A549 (cell line): ENCODE data around the gene PLAC1. TPM values are rescaled to one million over a fixed set of nuclear protein-coding genes. Genes with fewer than 3 reads are reported as not detected.

ENCODE experiments used
- ATAC-seq, 2 experiments: fragments of 200-7000 bp in 1 of 2; fragments of >200 bp in 1 of 2; cut with Nextera tagmentation in 1 of 2; cut with Tn5 transposase in 1 of 2; 3 replicates each; pipeline versions ENCODE4 v1.8.0 to v1.9.1; 2018 to 2020; ENCODE audit warnings: mild to moderate bottlenecking in 1 of 2, moderate library complexity in 1 of 2
- CTCF ChIA-PET: fragments of 300-600 bp; sonication (Branson Sonifier 250); formaldehyde crosslinking; extraction: SDS; loops from one replicate; lab custom pipeline; 2021; ENCODE audit warnings: antibody characterized with exemption, inconsistent platforms; lab: Yijun Ruan, JAX
- POLR2A ChIA-PET: fragments of 350-600 bp; formaldehyde crosslinking; extraction: SDS; loops from one replicate; lab custom pipeline; 2021; ENCODE audit warnings: antibody characterized with exemption, inconsistent platforms; lab: Yijun Ruan, JAX
- DNase-seq, 2 experiments: peaks; one replicate each; pipeline versions ENCODE4 v3.0.0 to v3.0.0-alpha.2; 2011 to 2016; ENCODE audit warnings: low read depth in 1 of 2, low spot score in 1 of 2
- FAIRE-seq: peaks from 2 replicates; lab custom pipeline; 2011; peaks lifted over from hg19 to GRCh38; lab: Jason Lieb, UNC
- H3K27ac ChIP-seq, 2 experiments: fragments of >200 bp; sonication (Bioruptor Twin); formaldehyde crosslinking; 3 replicates each; pipeline ENCODE4 v1.5.1; 2016 to 2017
- H3K4me1 ChIP-seq: fragments of >200 bp; sonication (Bioruptor Twin); formaldehyde crosslinking; 3 replicates; pipeline ENCODE4 v1.6.1; 2016
- H3K4me2 ChIP-seq: fragments of >200 bp; sonication (Bioruptor Twin); formaldehyde crosslinking; 3 replicates; pipeline ENCODE4 v1.6.1; 2016
- H3K4me3 ChIP-seq: fragments of >200 bp; sonication (Bioruptor Twin); formaldehyde crosslinking; 3 replicates; pipeline ENCODE4 v1.5.1; 2016
- H3K9me3 ChIP-seq: fragments of >200 bp; sonication (Bioruptor Twin); formaldehyde crosslinking; 3 replicates; pipeline ENCODE4 v1.6.1; 2016
- ATOH8 ChIP-seq: fragments of 250-450 bp; sonication (Bioruptor Pico); IDR thresholded peaks from 2 replicates; pipeline ENCODE4 v1.5.0; 2020; ENCODE audit warnings: low read depth, mild to moderate bottlenecking, moderate library complexity
- BHLHE40 ChIP-seq: IDR thresholded peaks from 2 replicates; pipeline ENCODE4 v1.6.1; 2012; ENCODE audit warnings: low read depth, low read length, inconsistent platforms
- CEBPB ChIP-seq, 2 experiments: fragments of >200 bp in 1 of 2; sonication (Bioruptor Twin) in 1 of 2; formaldehyde crosslinking in 1 of 2; IDR thresholded peaks; 2 replicates each; pipeline ENCODE4 v1.6.1; 2012 to 2016
- EHMT2 ChIP-seq: fragments of 200-600 bp; sonication (generic); IDR thresholded peaks from 2 replicates; pipeline ENCODE4 v1.6.1; 2016; ENCODE audit warnings: antibody characterized with exemption, low read depth, mild to moderate bottlenecking, moderate library complexity
- EP300 ChIP-seq, 2 experiments: fragments of >200 bp; sonication (Bioruptor Twin); formaldehyde crosslinking; IDR thresholded peaks; 2 replicates in 1 of 2; 3 replicates in 1 of 2; pipeline ENCODE4 v1.6.1; 2016 to 2017
- ESRRA ChIP-seq: fragments of 150-350 bp; IDR thresholded peaks from 2 replicates; pipeline ENCODE4 v1.6.1; 2014; ENCODE audit warnings: mild to moderate bottlenecking, low read length, borderline replicate concordance
- FOSL2 ChIP-seq, 2 experiments: fragments of 450-650 bp in 1 of 2; fragments of >200 bp in 1 of 2; sonication (Bioruptor Twin) in 1 of 2; formaldehyde crosslinking; IDR thresholded peaks; 2 replicates each; pipeline versions ENCODE4 v1.5.0 to v1.6.1; 2016 to 2020; ENCODE audit warnings: mild to moderate bottlenecking in 1 of 2, moderate library complexity in 1 of 2
- FOXS1 ChIP-seq: fragments of 250-450 bp; sonication (Bioruptor Pico); IDR thresholded peaks from 2 replicates; pipeline ENCODE4 v1.5.0; 2020; ENCODE audit warnings: mild to moderate bottlenecking, moderate library complexity
- HEYL ChIP-seq: fragments of 250-450 bp; sonication (Bioruptor Pico); IDR thresholded peaks from 2 replicates; pipeline ENCODE4 v1.8.0; 2021; ENCODE audit warnings: mild to moderate bottlenecking, moderate library complexity
- HOXA7 ChIP-seq: fragments of 250-450 bp; sonication (Bioruptor Pico); IDR thresholded peaks from 2 replicates; pipeline ENCODE4 v1.5.0; 2020; ENCODE audit warnings: mild to moderate bottlenecking, moderate library complexity
- JUN ChIP-seq, 2 experiments: fragments of >200 bp; sonication (Bioruptor Twin); formaldehyde crosslinking; IDR thresholded peaks; 2 replicates in 1 of 2; 3 replicates in 1 of 2; pipeline ENCODE4 v1.6.1; 2016 to 2017
- JUNB ChIP-seq: fragments of >200 bp; sonication (Bioruptor Twin); formaldehyde crosslinking; IDR thresholded peaks from 2 replicates; pipeline ENCODE4 v1.6.1; 2016
- KDM1A ChIP-seq: fragments of 200-600 bp; sonication (generic); IDR thresholded peaks from 2 replicates; pipeline ENCODE4 v1.6.1; 2016; ENCODE audit warnings: low read depth, mild to moderate bottlenecking
- KDM5A ChIP-seq: fragments of 200-600 bp; sonication (generic); IDR thresholded peaks from 2 replicates; pipeline ENCODE4 v1.6.1; 2016; ENCODE audit warnings: antibody characterized with exemption, mild to moderate bottlenecking
- MAX ChIP-seq: IDR thresholded peaks from 2 replicates; pipeline ENCODE4 v1.6.1; 2012
- MAZ ChIP-seq: fragments of 150-350 bp; IDR thresholded peaks from 2 replicates; pipeline ENCODE4 v1.6.1; 2014; ENCODE audit warnings: antibody characterized with exemption, low read depth, low read length, borderline replicate concordance
- NFE2L2 ChIP-seq: fragments of 150-350 bp; conservative IDR thresholded peaks from 2 replicates; pipeline ENCODE4 v1.6.1; 2014; ENCODE audit warnings: low read length
- PBX3 ChIP-seq: IDR thresholded peaks from 2 replicates; pipeline ENCODE4 v1.6.1; 2012
- PHF8 ChIP-seq: fragments of 200-600 bp; sonication (generic); IDR thresholded peaks from 2 replicates; pipeline ENCODE4 v1.6.1; 2016; ENCODE audit warnings: low read depth, mild to moderate bottlenecking, antibody characterized with exemption, moderate library complexity, borderline replicate concordance
- POLR2A ChIP-seq: IDR thresholded peaks from 2 replicates; pipeline ENCODE4 v1.6.1; 2012; ENCODE audit warnings: mild to moderate bottlenecking, low read length
- RAD21 ChIP-seq, 2 experiments: fragments of >200 bp in 1 of 2; sonication (Bioruptor Twin) in 1 of 2; formaldehyde crosslinking in 1 of 2; IDR thresholded peaks in 1 of 2; conservative IDR thresholded peaks in 1 of 2; 2 replicates in 1 of 2; 3 replicates in 1 of 2; pipeline ENCODE4 v1.6.1; 2012 to 2018; ENCODE audit warnings: inconsistent platforms in 1 of 2
- RARB ChIP-seq: fragments of 250-450 bp; sonication (Bioruptor Pico); IDR thresholded peaks from 2 replicates; pipeline ENCODE4 v1.8.0; 2021; ENCODE audit warnings: mild to moderate bottlenecking, moderate library complexity
- RCOR1 ChIP-seq: fragments of 150-350 bp; IDR thresholded peaks from 2 replicates; pipeline ENCODE4 v1.6.1; 2014; ENCODE audit warnings: antibody characterized with exemption, low read length, low read depth
- RNF2 ChIP-seq: fragments of 200-600 bp; sonication (generic); IDR thresholded peaks from 2 replicates; pipeline ENCODE4 v1.6.1; 2016; ENCODE audit warnings: low read depth, mild to moderate bottlenecking, antibody characterized with exemption, moderate library complexity, borderline replicate concordance
- TFCP2L1 ChIP-seq: fragments of 250-450 bp; sonication (Bioruptor Pico); IDR thresholded peaks from 2 replicates; pipeline ENCODE4 v1.5.0; 2021; ENCODE audit warnings: mild to moderate bottlenecking
- USF2 ChIP-seq: fragments of 450-650 bp; IDR thresholded peaks from 2 replicates; pipeline ENCODE4 v1.6.1; 2014; ENCODE audit warnings: antibody characterized with exemption
- ZNF302 ChIP-seq: fragments of 250-450 bp; sonication (Bioruptor Pico); IDR thresholded peaks from 2 replicates; pipeline ENCODE4 v1.9.0; 2021; ENCODE audit warnings: inconsistent platforms, mild to moderate bottlenecking, moderate library complexity
- WGBS: methylation state at CpG from one replicate; pipeline ENCODE4 v1.1.6; 2017; ENCODE audit errors: missing lambda C conversion rate; 5-methylcytosine and 5-hydroxymethylcytosine counted together
- polyA plus RNA-seq, 4 experiments: library from polyadenylated mRNA; depleted of rRNA in 3 of 4; stranded (reverse); fragments of >200 nt; fragmentation: RNase III in 1 of 4; extraction: RNeasy Plus Mini Kit Qiagen cat#74134 plus additional on column Dnase treatment in 1 of 4; gene quantifications; 2 replicates in 3 of 4; 3 replicates in 1 of 4; pipeline ENCODE4 v1.2.3, GENCODE V29; 2011 to 2017

The PLAC1 gene
- polyA plus RNA-seq, 2 of the 4 experiments (the other 2 are of a cell fraction), result 0.79 to 2.6 TPM

- Histone ChIP-seq H3K27ac (peak overlapping the region; percentile 10 to 61; a peak in 4 of 6 replicates), H3K4me2 (no peak overlapping the region), H3K4me3 (no peak overlapping the region), H3K4me1 (peaks cover 27% of the 10 kb centered on the region)
- no peak for DNase-seq
- POLR2A ChIA-PET, result no interaction called here
- no peak for FAIRE-seq
- TF ChIP-seq NFE2L2 (no peak), BHLHE40 (no peak), KDM1A (no peak), KDM5A (no peak), USF2 (no peak), JUNB (no peak), RAD21 (conservative IDR thresholded peaks at IDR 0.05 in 1 of 2, IDR thresholded peaks at IDR 0.05 in 1 of 2) (no peak), FOXS1 (no peak), ZNF302 (CRISPR knock-in tag) (no peak), PBX3 (no peak), MAZ (no peak), RARB (CRISPR knock-in tag) (no peak), HOXA7 (CRISPR knock-in tag) (no peak), ATOH8 (no peak)
- TF ChIP-seq, all 56 proteins: peak for 0
- CTCF ChIA-PET, result interaction anchor here (1.1 kb wide), 1 partner anchor 54 kb away, joined by 3 read pairs; no protein-coding TSS in a partner anchor
- no peak for ATAC-seq
- H3K9me3 ChIP-seq, result no peaks in the 10 kb centered on the region
- 94% methylated on average over 1 of the region's 1 CpG for WGBS
Measured at GRCh38 chrX:134684956-134685355, 26.7 kb upstream of the PLAC1 start.

- Histone ChIP-seq H3K4me1 (peaks cover 12% of the 10 kb centered on the region), H3K9me3 (no peaks in the 10 kb centered on the region), H3K4me3 (no peak overlapping the region), H3K4me2 (0 out of 3 replicates have a peak overlapping the region, but pooled peaks have one; percentile 11), H3K27ac (peak overlapping the region; percentile 16 to 61; a peak in 3 of 6 replicates)
- DNase-seq (no peak), ATAC-seq (no peak), FAIRE-seq (no peak)
- WGBS, result 60% methylated on average over 3 of the region's 3 CpGs
- POLR2A ChIA-PET, result no interaction called here
- CTCF ChIA-PET, result no interaction called here
- TF ChIP-seq ESRRA (no peak), JUNB (no peak), FOSL2 (IDR thresholded peaks at IDR 0.05) (no peak), FOSL2 (CRISPR knock-in tag; IDR thresholded peaks at IDR 0.05) (no peak), HEYL (no peak), MAX (no peak), PHF8 (no peak), EP300 (IDR thresholded peaks at IDR 0.05) (no peak), RNF2 (no peak), POLR2A (no peak), EHMT2 (no peak), TFCP2L1 (CRISPR knock-in tag) (no peak), BHLHE40 (no peak), RCOR1 (no peak), MAZ (no peak), CEBPB (IDR thresholded peaks at IDR 0.05) (no peak), RARB (CRISPR knock-in tag) (no peak), JUN (IDR thresholded peaks at IDR 0.05) (no peak)
Measured at GRCh38 chrX:134683351-134684005, 25.2 kb upstream of the PLAC1 start.
